HCT116 (cell line): Measurements from ENCODE around the gene CDS1. TPM values are rescaled to one million over a fixed set of nuclear protein-coding genes. Genes with fewer than 3 reads are reported as not detected.

Experiments
- ATAC-seq: fragments of 200-7000 bp; cut with Tn5 transposase; 2 replicates; pipeline ENCODE4 v1.9.1; 2020; ENCODE audit warnings: mild to moderate bottlenecking, moderate library complexity
- BruUV-seq: library from RNA; stranded (reverse); fragments of 400-500 nt; replicated peaks from 2 replicates; lab custom pipeline; 2021; lab: Mats Ljungman, UMichigan
- CTCF ChIA-PET: fragments of 300-600 bp; sonication (Branson Sonifier 250); formaldehyde crosslinking; loops from one replicate; lab custom pipeline; 2021; ENCODE audit warnings: antibody characterized with exemption; lab: Charles Lee
- POLR2A ChIA-PET: fragments of 300-600, 350-600 bp; sonication (Branson Sonifier 250); formaldehyde crosslinking; loops from one replicate; lab custom pipeline; 2021; ENCODE audit warnings: antibody characterized with exemption; lab: Charles Lee
- RAD21 ChIA-PET, 2 experiments: fragments of 300-600 bp; sonication (Branson Sonifier 250); formaldehyde crosslinking; loops; one replicate each; lab custom pipeline; 2023; ENCODE audit warnings: low total read pairs in 2 of 2; ENCODE audit not compliant: uncharacterized antibody in 2 of 2, unreplicated experiment in 2 of 2, low non-redundant PET in 1 of 2; lab: Charles Lee
- DNase-seq: peaks from one replicate; pipeline ENCODE4 v3.0.0-alpha.2; 2010; ENCODE audit warnings: low read depth, low spot score
- H2AFZ ChIP-seq: fragments of 200-600 bp; shearing (Covaris generic), sonication (generic); 2 replicates; pipeline ENCODE4 v1.6.1; 2017; ENCODE audit warnings: low read depth, mixed run types, mixed read lengths, antibody characterized with exemption, low read length; ENCODE audit not compliant: poor library complexity, severe bottlenecking
- H3K27ac ChIP-seq: 2 replicates; pipeline ENCODE4 v1.5.1; 2012; ENCODE audit warnings: low read depth, low read length
- H3K27me3 ChIP-seq: fragments of 200-600 bp; sonication (generic); 2 replicates; pipeline ENCODE4 v1.6.1; 2016; ENCODE audit warnings: mixed run types, low read length, mixed read lengths; ENCODE audit not compliant: insufficient read depth
- H3K36me3 ChIP-seq, 2 experiments: fragments of 200-500 bp in 1 of 2; fragments of 200-600 bp in 1 of 2; sonication (Bioruptor generic) in 1 of 2; sonication (generic) in 1 of 2; 2 replicates each; pipeline versions ENCODE4 v1.5.1 to v1.6.1; 2014 to 2016; ENCODE audit warnings: low read length in 2 of 2, inconsistent platforms in 1 of 2, mixed read lengths in 1 of 2, mixed run types in 1 of 2; ENCODE audit not compliant: insufficient read depth in 2 of 2, control insufficient read depth in 1 of 2
- H3K4me1 ChIP-seq, 2 experiments: fragments of 200-600 bp in 1 of 2; sonication (generic) in 1 of 2; 2 replicates each; pipeline versions ENCODE4 v1.5.1 to v1.6.1; 2012 to 2017; ENCODE audit warnings: low read length in 2 of 2, inconsistent platforms in 1 of 2, mild to moderate bottlenecking in 1 of 2, mixed read lengths in 1 of 2, mixed run types in 1 of 2, moderate library complexity in 1 of 2; ENCODE audit not compliant: insufficient read depth in 2 of 2, control insufficient read depth in 1 of 2
- H3K4me2 ChIP-seq: fragments of 200-600 bp; sonication (generic); 2 replicates; pipeline ENCODE4 v1.6.1; 2017; ENCODE audit warnings: mixed run types, low read length, mixed read lengths
- H3K4me3 ChIP-seq, 2 experiments: fragments of 200-600 bp in 1 of 2; sonication (generic) in 1 of 2; replicated peaks in 1 of 2; 2 replicates each; pipeline ENCODE4 v1.5.1; 2011 to 2016; ENCODE audit warnings: low read length in 2 of 2, control low read depth in 1 of 2, low read depth in 1 of 2, mild to moderate bottlenecking in 1 of 2, mixed read lengths in 1 of 2, mixed run types in 1 of 2
- H3K79me2 ChIP-seq: fragments of 200-600 bp; sonication (generic); 2 replicates; pipeline ENCODE4 v1.6.1; 2017; ENCODE audit warnings: mild to moderate bottlenecking, mixed run types, low read length, moderate library complexity, mixed read lengths; ENCODE audit not compliant: insufficient read depth
- H3K9ac ChIP-seq: fragments of 200-600 bp; sonication (generic); 2 replicates; pipeline ENCODE4 v1.6.1; 2016; ENCODE audit warnings: low read length, mixed read lengths
- H3K9me2 ChIP-seq: fragments of 200-600 bp; sonication (generic), shearing (Covaris generic); 2 replicates; pipeline ENCODE4 v1.6.1; 2017; ENCODE audit warnings: mixed run types, mild to moderate bottlenecking, moderate library complexity; ENCODE audit not compliant: insufficient read depth
- H3K9me3 ChIP-seq, 2 experiments: fragments of 200-500 bp in 1 of 2; fragments of 200-600 bp in 1 of 2; sonication (Bioruptor generic) in 1 of 2; sonication (generic) in 1 of 2; 2 replicates each; pipeline ENCODE4 v1.6.1; 2014 to 2017; ENCODE audit warnings: low read length in 2 of 2, mixed read lengths in 2 of 2, inconsistent platforms in 1 of 2, low read depth in 1 of 2, mild to moderate bottlenecking in 1 of 2, mixed run types in 1 of 2, moderate library complexity in 1 of 2; ENCODE audit not compliant: control insufficient read depth in 1 of 2, insufficient read depth in 1 of 2
- H4K20me1 ChIP-seq: fragments of 200-600 bp; sonication (generic), shearing (Covaris generic); 2 replicates; pipeline ENCODE4 v1.6.1; 2017; ENCODE audit warnings: mixed run types, mild to moderate bottlenecking, moderate library complexity; ENCODE audit not compliant: insufficient read depth
- CBX3 ChIP-seq: IDR thresholded peaks from 2 replicates; pipeline ENCODE4 v1.6.1; 2012; ENCODE audit warnings: low read depth
- CEBPB ChIP-seq: IDR thresholded peaks from 2 replicates; pipeline ENCODE4 v1.6.1; 2012; ENCODE audit warnings: low read depth
- EGR1 ChIP-seq: IDR thresholded peaks from 2 replicates; pipeline ENCODE4 v1.6.1; 2012; ENCODE audit warnings: low read depth
- ELF1 ChIP-seq: IDR thresholded peaks from 2 replicates; pipeline ENCODE4 v1.6.1; 2012; ENCODE audit warnings: low read depth, borderline replicate concordance
- EZH2 ChIP-seq: fragments of 200-600 bp; sonication (generic); IDR thresholded peaks from 2 replicates; pipeline ENCODE4 v1.6.1; 2017; ENCODE audit warnings: antibody characterized with exemption, mixed run types
- JUND ChIP-seq: IDR thresholded peaks from 2 replicates; pipeline ENCODE4 v1.6.1; 2012
- POLR2A ChIP-seq: IDR thresholded peaks from 2 replicates; pipeline ENCODE4 v1.7.0; 2011; ENCODE audit warnings: borderline replicate concordance; ENCODE audit not compliant: insufficient read depth, insufficient read length; ENCODE audit errors: extremely low read depth
- REST ChIP-seq: IDR thresholded peaks from 2 replicates; pipeline ENCODE4 v1.6.1; 2012; ENCODE audit warnings: low read depth
- SIN3A ChIP-seq: IDR thresholded peaks from 2 replicates; pipeline ENCODE4 v1.6.1; 2012; ENCODE audit warnings: low read depth
- SP1 ChIP-seq: IDR thresholded peaks from 2 replicates; pipeline ENCODE4 v1.6.1; 2012; ENCODE audit warnings: low read depth
- SRF ChIP-seq: IDR thresholded peaks from 2 replicates; pipeline ENCODE4 v1.6.1; 2012; ENCODE audit warnings: low read depth
- YY1 ChIP-seq: IDR thresholded peaks from 2 replicates; pipeline ENCODE4 v1.6.1; 2011; ENCODE audit warnings: low read length, low read depth, moderate library complexity, mild to moderate bottlenecking; ENCODE audit not compliant: insufficient replicate concordance; ENCODE audit errors: extremely low read depth
- ZFX ChIP-seq: fragments of 450-650 bp; IDR thresholded peaks from 2 replicates; pipeline ENCODE4 v1.6.1; 2017
- ZNF274 ChIP-seq: fragments of 200-500 bp; sonication (Bioruptor generic); IDR thresholded peaks from 2 replicates; pipeline ENCODE4 v1.6.1; 2014; ENCODE audit warnings: mild to moderate bottlenecking, low read depth, low read length, inconsistent platforms
- intact Hi-C: fragments of 100-400 bp; cut with micrococcal nuclease; formaldehyde crosslinking; loops from 2 replicates; pipeline ENCODE4 v1.10.0; 2022
- total RNA-seq: library from RNA; stranded (reverse); gene quantifications from one replicate; pipeline ENCODE4 v1.2.1, GENCODE V29; 2021; ENCODE audit not compliant: unreplicated experiment
- TF ChIP-seq, protein P1 (sequence below), 3 experiments: fragments of 200-600 bp in 1 of 3; sonication (generic) in 1 of 3; IDR thresholded peaks in 2 of 3; conservative IDR thresholded peaks in 1 of 3; 2 replicates each; pipeline ENCODE4 v1.5.1; 2012 to 2017; ENCODE audit warnings: low read depth in 2 of 3, low read length in 2 of 3, antibody characterized with exemption in 1 of 3, borderline replicate concordance in 1 of 3, control low read depth in 1 of 3, mild to moderate bottlenecking in 1 of 3, mixed read lengths in 1 of 3, mixed run types in 1 of 3, moderate library complexity in 1 of 3; ENCODE audit not compliant: insufficient read depth in 1 of 3
- TF ChIP-seq, protein P2 (sequence below): IDR thresholded peaks from 2 replicates; pipeline ENCODE4 v1.6.1; 2012

CDS1 gene
- total RNA-seq, 1 experiment from 2014 or later: 14.6 TPM

GRCh38 chr4:84622959-84623358 is 40.0 kb downstream of the CDS1 start:
- no TSS peak for BruUV-seq
- no peak for TF ChIP-seq EZH2
- TF ChIP-seq JUND: no peak
- TF ChIP-seq, all 23 proteins: peak for 0

DNA sequence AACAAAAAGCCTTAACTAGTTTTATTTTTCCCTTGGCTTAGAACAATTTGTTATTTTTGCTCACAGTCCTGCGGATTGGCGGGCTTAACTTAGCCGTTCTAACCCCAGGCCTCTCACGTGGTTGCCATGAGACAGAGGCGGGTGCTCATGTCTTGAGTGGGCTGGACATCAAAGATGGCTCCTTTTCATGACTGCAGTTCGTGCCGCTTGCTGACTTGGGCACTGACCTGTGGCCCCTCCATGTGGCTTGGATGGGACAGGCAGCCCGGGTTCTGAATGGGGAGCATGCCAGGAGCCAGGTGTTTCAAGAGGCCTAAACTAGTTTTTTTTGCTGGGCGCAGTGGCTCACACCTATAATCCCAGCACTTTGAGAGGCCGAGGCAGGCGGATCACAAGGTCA is 40.7 kb downstream of the CDS1 start:
- Histone ChIP-seq H3K4me2 (no peak overlapping the region), H3K27me3 (no peaks in the 10 kb centered on the region), H3K9me3 (no peaks in the 10 kb centered on the region), H3K36me3 (no peaks in the 10 kb centered on the region), H3K27ac (no peak overlapping the region), H3K79me2 (no peaks in the 10 kb centered on the region), H4K20me1 (no peaks in the 10 kb centered on the region), H3K9ac (no peak overlapping the region)
- intact Hi-C loops: no loop called here
- CTCF ChIA-PET: no interaction called here
- RAD21 ChIA-PET: no interaction called here
- no TSS peak for BruUV-seq
- POLR2A ChIA-PET: no interaction called here
- DNase-seq: no peak
- TF ChIP-seq YY1 (no peak), EGR1 (no peak), SP1 (no peak), EZH2 (no peak), SIN3A (no peak), ZFX (no peak), ELF1 (no peak), CBX3 (no peak), SRF (no peak), REST (no peak), CEBPB (no peak), POLR2A (no peak), ZNF274 (no peak)
- TF ChIP-seq, protein P1, sequence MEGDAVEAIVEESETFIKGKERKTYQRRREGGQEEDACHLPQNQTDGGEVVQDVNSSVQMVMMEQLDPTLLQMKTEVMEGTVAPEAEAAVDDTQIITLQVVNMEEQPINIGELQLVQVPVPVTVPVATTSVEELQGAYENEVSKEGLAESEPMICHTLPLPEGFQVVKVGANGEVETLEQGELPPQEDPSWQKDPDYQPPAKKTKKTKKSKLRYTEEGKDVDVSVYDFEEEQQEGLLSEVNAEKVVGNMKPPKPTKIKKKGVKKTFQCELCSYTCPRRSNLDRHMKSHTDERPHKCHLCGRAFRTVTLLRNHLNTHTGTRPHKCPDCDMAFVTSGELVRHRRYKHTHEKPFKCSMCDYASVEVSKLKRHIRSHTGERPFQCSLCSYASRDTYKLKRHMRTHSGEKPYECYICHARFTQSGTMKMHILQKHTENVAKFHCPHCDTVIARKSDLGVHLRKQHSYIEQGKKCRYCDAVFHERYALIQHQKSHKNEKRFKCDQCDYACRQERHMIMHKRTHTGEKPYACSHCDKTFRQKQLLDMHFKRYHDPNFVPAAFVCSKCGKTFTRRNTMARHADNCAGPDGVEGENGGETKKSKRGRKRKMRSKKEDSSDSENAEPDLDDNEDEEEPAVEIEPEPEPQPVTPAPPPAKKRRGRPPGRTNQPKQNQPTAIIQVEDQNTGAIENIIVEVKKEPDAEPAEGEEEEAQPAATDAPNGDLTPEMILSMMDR (IDR thresholded peaks at IDR 0.05 in 2 of 3, conservative IDR thresholded peaks at IDR 0.05 in 1 of 3; ENCODE audit: borderline replicate concordance in 1 of 3, insufficient read depth in 1 of 3, low read depth in 2 of 3, low read length in 2 of 3): no peak
- TF ChIP-seq, protein P2, sequence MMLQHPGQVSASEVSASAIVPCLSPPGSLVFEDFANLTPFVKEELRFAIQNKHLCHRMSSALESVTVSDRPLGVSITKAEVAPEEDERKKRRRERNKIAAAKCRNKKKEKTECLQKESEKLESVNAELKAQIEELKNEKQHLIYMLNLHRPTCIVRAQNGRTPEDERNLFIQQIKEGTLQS: no peak
- TF ChIP-seq, all 23 proteins: peak for 0
- Histone ChIP-seq H3K9me2 (no peaks in the 10 kb centered on the region), H3K4me1 (no peaks in the 10 kb centered on the region), H3K4me3 (no peak overlapping the region), H2AFZ (no peak overlapping the region)
- no peak for ATAC-seq

More at GRCh38 chr4:84622959-84623358, 40.0 kb downstream of the CDS1 start:
- Histone ChIP-seq H3K4me1 (no peaks in the 10 kb centered on the region), H3K27ac (no peak overlapping the region), H3K4me2 (no peak overlapping the region), H2AFZ (no peak overlapping the region), H3K4me3 (no peak overlapping the region), H3K9me3 (no peaks in the 10 kb centered on the region), H3K27me3 (no peaks in the 10 kb centered on the region), H3K9me2 (no peaks in the 10 kb centered on the region), H4K20me1 (no peaks in the 10 kb centered on the region), H3K79me2 (no peaks in the 10 kb centered on the region), H3K36me3 (no peaks in the 10 kb centered on the region), H3K9ac (no peak overlapping the region)
- RAD21 ChIA-PET: no interaction called here
- CTCF ChIA-PET: no interaction called here
- DNase-seq (no peak), ATAC-seq (no peak)
- POLR2A ChIA-PET: no interaction called here
- intact Hi-C loops: no loop called here
